Right lobe of liver (tissue), 6 donors: ENCODE results near the gene MAJIN. TPM values are rescaled to one million over a fixed set of nuclear protein-coding genes. Genes with fewer than 3 reads are reported as not detected.
A peak's percentile ranks its signal among the peaks of the same experiment; 100 is the strongest.

Experiments used
- ATAC-seq, 4 donors: fragments of 200-7000 bp; cut with Tn5 transposase; one replicate each; pipeline ENCODE4 v1.9.1; 2020; ENCODE audit warnings: mild to moderate bottlenecking in 4 of 4, moderate library complexity in 4 of 4
- DNase-seq, 3 donors: peaks; one replicate each; pipeline ENCODE4 v3.0.0-alpha.2; 2020
- H3K27ac ChIP-seq, 3 donors: fragments of 200-600 bp; one replicate each; pipeline ENCODE4 v1.8.0; 2022
- H3K27me3 ChIP-seq, 2 donors: fragments of 200-600 bp; one replicate each; pipeline ENCODE4 v1.8.0; 2022
- H3K36me3 ChIP-seq, 4 donors: fragments of 200-600 bp; sonication (generic) in 1 of 4; one replicate each; pipeline versions ENCODE4 v1.5.1 to v1.8.0; 2017 to 2022; ENCODE audit warnings: control low read depth in 1 of 4
- H3K4me1 ChIP-seq, 4 donors: fragments of 200-600 bp; sonication (generic) in 1 of 4; one replicate each; pipeline versions ENCODE4 v1.5.1 to v1.8.0; 2017 to 2022; ENCODE audit warnings: control low read depth in 1 of 4
- H3K4me3 ChIP-seq, 3 donors: fragments of 200-600 bp; one replicate each; pipeline ENCODE4 v1.8.0; 2022
- H3K9me3 ChIP-seq, 4 donors: fragments of 200-600 bp; sonication (generic) in 1 of 4; one replicate each; pipeline versions ENCODE4 v1.5.1 to v1.8.0; 2017 to 2022; ENCODE audit warnings: control low read depth in 1 of 4
- POLR2A ChIP-seq: fragments of 450-650 bp; IDR thresholded peaks from one replicate; pipeline ENCODE4 v1.6.1; 2017; ENCODE audit warnings: antibody characterized with exemption, mild to moderate bottlenecking
- WGBS: methylation state at CpG from one replicate; pipeline ENCODE4 v1.1.6; 2018; ENCODE audit warnings: low coverage, low lambda C conversion rate; ENCODE audit not compliant: insufficient coverage; ENCODE audit errors: missing lambda C conversion rate; 5-methylcytosine and 5-hydroxymethylcytosine counted together
- intact Hi-C, 2 donors: fragments of 100-400 bp; cut with DNase I; formaldehyde crosslinking; loops; one replicate each; pipeline versions ENCODE4 v1.11.2 to v1.14.1; 2022
- total RNA-seq, 6 experiments: library from RNA; depleted of rRNA in 2 of 6; stranded (reverse); fragments of >200 nt in 2 of 6; fragmentation: NEBNext Ultra II Directional in 3 of 6; extraction: Animal tissue kit (Norgen Biotek cat#: 25700) in 3 of 6; gene quantifications; one replicate each; pipeline versions ENCODE4 v1.1.0 to v1.2.4, GENCODE V29; 2016 to 2023
- TF ChIP-seq, protein P1 (sequence below), 4 donors: fragments of 200-600 bp in 3 of 4; fragments of 450-650 bp in 1 of 4; IDR thresholded peaks; one replicate each; pipeline versions ENCODE4 v1.5.1 to v1.8.0; 2016 to 2022; ENCODE audit warnings: antibody characterized with exemption in 4 of 4, mild to moderate bottlenecking in 2 of 4
- donor health status: DM: no; HTN: yes; CAD: no.
- donor health status: DM: no; HTN: no; CAD: no.
- donor health status: DM: no; HTN: no; CAD: no.
- donor health status: DM: no; HTN: yes; CAD: no.
- donor health status: DM: no; HTN: yes; CAD: no.

The MAJIN gene
- total RNA-seq, 6 experiments from 2014 or later = 0.33 to 0.86 TPM; not detected in 4

GRCh38 chr11:65017937-65018336 is 46.0 kb upstream of the MAJIN start:
- Histone ChIP-seq H3K27me3 (no peaks in the 10 kb centered on the region), H3K4me3 (no peak overlapping the region), H3K36me3 (peaks cover 0 to 3% (median 0%) of the 10 kb centered on the region in 4 donors), H3K9me3 (no peaks in the 10 kb centered on the region), H3K4me1 (peaks cover 0 to 5% (median 0%) of the 10 kb centered on the region in 4 donors), H3K27ac (no peak overlapping the region)
- ATAC-seq (no peak), DNase-seq (no peak)
- TF ChIP-seq, protein P1, sequence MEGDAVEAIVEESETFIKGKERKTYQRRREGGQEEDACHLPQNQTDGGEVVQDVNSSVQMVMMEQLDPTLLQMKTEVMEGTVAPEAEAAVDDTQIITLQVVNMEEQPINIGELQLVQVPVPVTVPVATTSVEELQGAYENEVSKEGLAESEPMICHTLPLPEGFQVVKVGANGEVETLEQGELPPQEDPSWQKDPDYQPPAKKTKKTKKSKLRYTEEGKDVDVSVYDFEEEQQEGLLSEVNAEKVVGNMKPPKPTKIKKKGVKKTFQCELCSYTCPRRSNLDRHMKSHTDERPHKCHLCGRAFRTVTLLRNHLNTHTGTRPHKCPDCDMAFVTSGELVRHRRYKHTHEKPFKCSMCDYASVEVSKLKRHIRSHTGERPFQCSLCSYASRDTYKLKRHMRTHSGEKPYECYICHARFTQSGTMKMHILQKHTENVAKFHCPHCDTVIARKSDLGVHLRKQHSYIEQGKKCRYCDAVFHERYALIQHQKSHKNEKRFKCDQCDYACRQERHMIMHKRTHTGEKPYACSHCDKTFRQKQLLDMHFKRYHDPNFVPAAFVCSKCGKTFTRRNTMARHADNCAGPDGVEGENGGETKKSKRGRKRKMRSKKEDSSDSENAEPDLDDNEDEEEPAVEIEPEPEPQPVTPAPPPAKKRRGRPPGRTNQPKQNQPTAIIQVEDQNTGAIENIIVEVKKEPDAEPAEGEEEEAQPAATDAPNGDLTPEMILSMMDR (IDR thresholded peaks at IDR 0.05) = no peak
- no peak for TF ChIP-seq POLR2A
- intact Hi-C loops = no loop called here
- 91% methylated on average over 4 of the region's 6 CpGs for WGBS

DNA sequence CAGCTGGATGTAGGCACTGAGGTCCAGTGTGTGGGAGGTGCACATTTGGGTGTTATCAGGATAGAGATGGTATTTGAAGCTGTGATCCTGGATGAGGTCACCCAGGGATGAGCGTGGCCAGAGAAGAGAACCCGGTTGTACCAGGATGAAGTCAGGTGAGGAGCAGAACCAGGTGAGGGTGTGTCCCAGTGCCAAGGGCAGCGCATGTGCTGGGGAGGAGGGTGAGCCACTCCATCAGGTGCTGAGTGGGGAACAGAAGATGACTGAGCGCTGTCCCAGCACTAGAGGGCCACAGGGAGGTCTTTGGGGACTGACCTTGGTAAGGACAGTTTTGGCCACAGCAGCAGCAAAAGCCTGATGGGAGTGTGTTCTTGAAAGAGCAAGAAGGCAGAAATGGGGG is 44.8 kb upstream of the MAJIN start:
- Histone ChIP-seq H3K4me3 (no peak overlapping the region), H3K36me3 (peaks cover 0 to 3% (median 0%) of the 10 kb centered on the region in 4 donors), H3K27ac (no peak overlapping the region), H3K27me3 (no peaks in the 10 kb centered on the region), H3K4me1 (peaks cover 0 to 6% (median 0%) of the 10 kb centered on the region in 4 donors), H3K9me3 (no peaks in the 10 kb centered on the region)
- no peak for ATAC-seq
- no peak for DNase-seq
- intact Hi-C loops = no loop called here
- 80% methylated on average over 1 of the region's 4 CpGs for WGBS
- TF ChIP-seq, protein P1 (IDR thresholded peaks at IDR 0.05) = no peak
- no peak for TF ChIP-seq POLR2A

DNA sequence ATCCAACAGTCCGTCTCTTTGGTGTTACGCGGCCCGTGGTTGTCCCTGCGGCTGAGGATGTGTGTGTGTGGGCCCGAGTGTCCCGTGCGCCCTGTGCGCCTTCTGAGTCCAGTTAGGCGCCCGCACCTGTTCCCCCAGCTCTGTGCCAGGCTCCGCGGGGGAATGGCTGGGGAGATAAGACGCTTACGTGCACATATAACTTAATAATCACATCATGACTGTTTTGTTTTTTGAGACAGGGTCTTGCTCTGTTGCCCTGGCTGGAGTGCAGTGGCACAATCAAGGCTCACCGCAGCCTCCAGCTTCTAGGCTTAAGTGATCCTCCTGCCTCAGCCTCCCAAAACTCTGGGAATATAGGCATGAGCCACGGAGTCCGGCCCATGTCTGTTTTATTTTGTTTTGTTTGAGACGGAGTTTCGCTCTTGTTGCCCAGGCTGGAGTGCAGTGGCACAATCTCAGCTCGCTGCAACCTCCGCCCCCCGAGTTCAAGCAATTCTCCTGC is 42.9 kb upstream of the MAJIN start:
- no peak for ATAC-seq
- Histone ChIP-seq H3K4me1 (peaks cover 0 to 6% (median 0%) of the 10 kb centered on the region in 4 donors), H3K4me3 (peak overlapping the region; percentile 76 to 90 (median 81)), H3K27ac (peak overlapping the region; percentile 92 to 94 (median 94)), H3K36me3 (peaks cover 0 to 3% (median 0%) of the 10 kb centered on the region in 4 donors), H3K9me3 (no peaks in the 10 kb centered on the region), H3K27me3 (no peaks in the 10 kb centered on the region)
- intact Hi-C loops = no loop called here
- no peak for DNase-seq
- WGBS = 0% methylated on average over 2 of the region's 23 CpGs
- TF ChIP-seq, protein P1 (IDR thresholded peaks at IDR 0.05) = no peak
- TF ChIP-seq POLR2A = no peak

- intact Hi-C loops = no loop called here
- 0% methylated on average over 15 of the region's 96 CpGs for WGBS
- peak within 1 kb of the TSS; percentile 92 to 94 (median 94) for H3K27ac ChIP-seq
- peak; percentile 13 for TF ChIP-seq POLR2A
- TF ChIP-seq, protein P1 (IDR thresholded peaks at IDR 0.05) = peak; percentile 82 to 89 (median 84)
- H3K36me3 ChIP-seq = peaks cover 0 to 3% (median 0%) of the 10 kb centered on the region in 4 donors
- peak within 1 kb of the TSS; percentile 76 to 90 (median 81) for H3K4me3 ChIP-seq
- ATAC-seq (peak; percentile 88 to 92 (median 92)), DNase-seq (peak; percentile 93 to 94 (median 94))
- peaks cover 0 to 6% (median 0%) of the 10 kb centered on the region in 4 donors for H3K4me1 ChIP-seq
- H3K9me3 ChIP-seq = no peaks in the 10 kb centered on the region
- no peaks in the 10 kb centered on the region for H3K27me3 ChIP-seq
Observed at GRCh38 chr11:65013888-65014725, 42.2 kb upstream of the MAJIN start, which contains the start of gene ARL2. Gene ARL2 (plus strand): TSS chr11:65014160. CDS start chr11:65014208, 48 bp downstream.
